DOHH2 (cell line): ENCODE data around the gene ABCB1.

Experiments used
- CTCF ChIP-seq: fragments of 200-600 bp; sonication (generic); IDR thresholded peaks from one replicate; pipeline ENCODE4 v1.5.1; 2014; ENCODE audit warnings: antibody characterized with exemption, mild to moderate bottlenecking, low read depth, low read length; ENCODE audit not compliant: poor library complexity, severe bottlenecking
- EZH2phosphoT487 ChIP-seq: fragments of 200-600 bp; sonication (generic); IDR thresholded peaks from 2 replicates; pipeline ENCODE4 v1.6.1; 2017; ENCODE audit warnings: borderline replicate concordance, mild to moderate bottlenecking, antibody characterized with exemption, low read length, moderate library complexity, mixed read lengths

- TF ChIP-seq CTCF (no peak), EZH2phosphoT487 (no peak)
Observed at GRCh38 chr7:87507446-87507845, 93.2 kb downstream of the ABCB1 start.
